TTC549 (cell line): ENCODE measurements around the gene HDAC10.

Source experiments
- FAIRE-seq: peaks from 2 replicates; lab custom pipeline; 2012; peaks lifted over from hg19 to GRCh38; lab: Jason Lieb, UNC

The HDAC10 gene

DNA sequence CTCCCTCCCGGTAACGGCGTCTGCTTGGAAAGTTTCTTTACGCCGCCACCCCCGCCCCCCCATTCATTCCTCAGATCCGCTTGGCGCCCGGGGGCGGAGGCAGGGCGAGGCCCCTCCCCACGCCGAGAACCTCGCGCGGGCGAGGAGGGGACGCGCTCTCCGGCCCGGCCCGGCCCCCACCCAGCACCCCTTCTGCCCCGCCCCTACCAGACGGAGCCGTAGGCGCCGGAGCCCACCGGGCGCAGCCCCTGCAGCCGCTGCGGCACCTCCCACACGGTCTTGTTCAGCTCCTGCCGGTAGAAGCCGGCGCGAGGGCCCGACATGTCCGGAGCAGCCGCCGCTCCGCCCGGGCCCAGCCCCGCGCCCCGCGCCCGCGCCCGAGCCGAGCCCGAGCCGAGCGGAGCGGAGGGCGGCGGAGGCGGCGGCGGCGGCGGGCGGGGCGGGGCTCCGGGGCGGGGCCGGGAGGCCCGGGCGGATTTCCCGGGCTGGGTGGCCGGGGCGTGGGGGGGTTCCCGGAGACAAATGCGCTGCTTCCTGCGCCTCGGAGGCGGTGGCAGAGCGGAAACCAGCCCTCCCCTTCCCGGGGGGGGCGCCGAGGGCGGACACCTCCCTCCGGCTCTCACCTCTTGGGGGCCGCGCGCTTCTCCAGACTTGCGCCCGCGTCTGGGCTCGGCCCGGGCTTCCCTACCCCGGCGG lies 19.1 kb upstream of the HDAC10 start, which contains the start of gene MAPK11:
MAPK11 (minus strand) TSS at position 411 of the 696 bp plus-strand sequence; CDS start at position 323, 88 bp downstream.
- FAIRE-seq = no peak

- no peak for FAIRE-seq
Observed at GRCh38 chr22:50269573-50269969, 18.5 kb upstream of the HDAC10 start.

DNA sequence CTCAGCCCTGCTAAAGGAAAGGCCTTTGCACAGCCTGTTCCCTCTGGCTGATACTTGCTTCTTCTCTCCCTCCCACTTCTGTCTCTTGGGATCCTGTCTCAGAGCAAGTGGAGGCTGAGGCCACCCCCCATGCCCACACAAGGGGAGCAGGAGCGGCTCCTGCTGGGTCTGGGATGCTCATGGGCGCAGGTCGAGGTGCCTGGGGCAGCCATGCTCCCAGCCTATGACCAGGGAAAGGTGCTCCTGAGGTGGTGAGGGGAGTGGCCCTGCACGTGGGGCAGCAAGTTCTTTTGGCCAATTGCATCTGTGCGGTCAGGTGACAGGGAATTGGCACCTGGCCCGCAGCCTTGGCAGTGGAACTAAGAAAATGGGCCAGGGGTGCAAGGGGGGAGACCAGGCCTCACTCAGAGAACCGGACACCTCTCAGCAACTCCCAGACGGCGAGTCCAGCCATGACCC lies 17.6 kb upstream of the HDAC10 start:
- FAIRE-seq = no peak

DNA sequence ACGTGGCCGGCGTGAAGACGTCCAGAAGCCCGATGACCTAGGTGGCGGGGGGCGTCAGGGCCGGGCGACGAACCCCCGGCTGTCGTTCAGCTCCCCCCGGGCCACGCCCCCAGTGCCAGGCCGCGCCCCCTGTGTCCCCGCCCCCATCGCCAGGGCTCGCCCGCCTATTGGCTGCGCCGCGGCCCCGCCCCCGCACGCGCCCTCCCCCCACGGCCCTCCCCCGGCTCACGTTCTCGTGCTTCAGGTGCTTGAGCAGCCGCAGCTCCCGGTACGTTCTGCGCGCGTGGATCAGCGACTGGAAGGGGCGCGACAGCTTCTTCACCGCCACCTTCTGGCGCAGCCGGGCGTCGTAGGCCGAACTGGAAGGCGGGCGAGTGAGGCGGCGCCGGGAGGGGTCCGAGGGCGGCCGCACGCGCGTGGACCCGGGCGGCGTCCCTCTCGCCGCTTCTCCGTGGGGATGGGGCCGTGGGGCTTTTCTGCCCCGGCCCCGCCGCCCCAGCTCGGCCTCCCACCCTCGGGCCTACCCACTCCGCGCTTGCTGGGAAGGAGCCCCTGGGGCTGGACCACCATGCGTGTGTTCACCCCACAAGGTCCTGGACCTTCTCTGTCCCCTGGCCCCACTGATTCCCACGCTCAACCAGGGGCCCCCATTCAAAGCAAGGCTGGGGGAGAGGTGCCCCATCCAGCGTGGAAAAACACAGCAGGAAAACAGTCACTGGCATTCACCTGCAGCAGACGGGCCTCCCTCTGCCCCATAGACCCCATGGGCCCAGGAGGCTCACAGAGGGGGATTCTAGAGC lies 16.7 kb upstream of the HDAC10 start:
- no peak for FAIRE-seq

DNA sequence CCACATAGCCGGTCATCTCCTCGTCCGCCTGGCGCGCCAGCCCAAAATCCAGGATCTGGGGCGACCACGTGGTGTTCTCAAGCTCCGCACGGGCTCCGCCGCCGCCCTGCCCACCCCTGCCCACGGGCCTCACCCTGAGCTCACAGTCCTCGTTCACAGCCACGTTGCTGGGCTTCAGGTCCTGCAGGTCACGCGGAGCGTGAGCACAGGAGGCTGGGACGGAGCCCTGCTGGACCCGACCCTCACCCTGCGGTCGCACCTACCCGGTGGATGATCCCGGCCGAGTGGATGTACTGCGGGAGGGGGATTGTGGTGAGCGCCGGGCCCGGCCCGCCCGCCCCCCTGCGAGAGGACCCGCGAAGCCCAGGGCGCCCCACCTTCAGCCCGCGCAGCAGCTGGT lies 15.9 kb upstream of the HDAC10 start:
- no peak for FAIRE-seq

GRCh38 chr22:50264946-50265669 lies 14.0 kb upstream of the HDAC10 start:
- FAIRE-seq = no peak

DNA sequence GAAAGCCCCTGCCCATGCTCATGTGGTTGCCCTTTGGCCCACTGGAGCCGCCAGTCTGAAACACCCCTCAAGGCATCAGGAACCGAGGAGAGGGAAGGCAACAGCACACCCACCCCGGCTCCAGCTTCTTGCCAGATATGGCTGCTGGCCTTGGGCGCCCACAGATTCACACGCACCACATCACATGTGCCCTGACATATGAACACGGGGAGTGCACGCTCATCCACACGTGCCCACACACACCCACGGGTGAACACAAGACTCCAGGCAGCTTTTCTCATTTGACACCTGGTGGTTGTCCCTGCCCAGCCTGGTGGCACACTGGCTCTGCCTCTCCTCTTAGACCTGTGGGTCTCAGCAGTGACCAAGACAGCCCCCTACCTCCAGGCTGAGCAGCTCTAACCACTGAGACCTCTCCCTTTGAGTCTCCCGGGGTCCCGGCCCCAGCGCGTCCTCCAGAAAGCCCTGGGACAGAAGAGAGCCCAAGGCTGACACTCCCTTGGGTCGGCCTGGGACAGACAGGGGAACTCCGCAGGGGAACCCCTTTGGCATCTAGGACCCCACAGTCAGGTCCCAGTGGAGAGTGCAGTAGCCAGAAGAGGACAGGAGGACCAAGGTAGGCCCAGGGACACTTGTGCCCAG lies 13.2 kb upstream of the HDAC10 start:
- FAIRE-seq = no peak

DNA sequence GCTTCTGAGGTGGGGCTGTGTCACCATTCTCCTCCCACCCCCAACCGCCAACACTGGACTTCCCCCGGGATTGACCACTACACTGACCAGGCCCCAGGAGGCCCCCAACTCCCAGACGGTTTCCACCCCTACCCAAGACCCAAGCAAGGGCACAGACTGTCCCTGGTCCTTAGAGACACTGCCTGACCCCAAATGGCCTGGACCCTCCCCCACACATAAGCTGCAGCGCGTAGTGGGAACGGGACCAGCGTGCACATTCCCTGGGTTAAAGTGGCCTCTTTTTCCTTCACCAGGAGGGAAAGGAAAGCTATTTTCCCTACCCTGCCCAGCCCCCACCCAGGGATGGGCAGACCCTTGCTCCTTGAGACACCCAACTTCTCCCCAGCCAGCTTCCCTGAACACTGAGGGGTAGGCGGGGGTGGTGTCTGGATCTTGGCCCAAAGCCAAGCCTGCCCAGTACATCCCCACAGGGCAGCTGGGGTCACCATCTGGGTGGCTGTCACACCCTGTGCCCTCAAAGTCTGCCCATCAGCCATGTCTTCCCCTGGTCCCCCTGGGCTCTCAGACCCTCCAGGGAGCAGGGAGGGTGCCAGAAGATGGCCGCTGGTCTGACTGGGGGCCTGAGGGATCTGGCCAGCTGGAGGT lies 12.0 kb upstream of the HDAC10 start:
- FAIRE-seq = no peak

DNA sequence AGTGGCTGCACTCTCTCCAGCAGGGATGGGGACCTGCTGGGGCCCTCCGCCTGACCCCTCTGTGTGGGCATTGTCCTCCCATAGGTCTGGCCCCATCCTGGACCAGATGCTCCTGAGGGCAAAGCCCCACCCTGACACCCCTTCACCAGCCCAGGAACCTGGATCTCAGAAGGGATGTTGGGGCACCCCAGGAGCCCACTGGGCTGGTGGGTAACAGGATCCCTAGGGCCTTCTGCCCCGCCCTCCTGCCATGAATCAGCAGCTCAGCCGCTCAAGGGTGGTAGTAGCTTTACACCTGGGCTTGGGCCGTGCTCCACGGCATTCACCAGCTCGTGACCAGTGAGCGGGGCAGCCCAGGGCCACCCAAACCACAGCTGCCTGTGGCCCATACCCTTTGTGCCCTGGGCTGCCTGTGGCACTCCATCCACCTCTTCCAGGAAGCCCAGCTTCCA lies 11.4 kb upstream of the HDAC10 start:
- FAIRE-seq = no peak

DNA sequence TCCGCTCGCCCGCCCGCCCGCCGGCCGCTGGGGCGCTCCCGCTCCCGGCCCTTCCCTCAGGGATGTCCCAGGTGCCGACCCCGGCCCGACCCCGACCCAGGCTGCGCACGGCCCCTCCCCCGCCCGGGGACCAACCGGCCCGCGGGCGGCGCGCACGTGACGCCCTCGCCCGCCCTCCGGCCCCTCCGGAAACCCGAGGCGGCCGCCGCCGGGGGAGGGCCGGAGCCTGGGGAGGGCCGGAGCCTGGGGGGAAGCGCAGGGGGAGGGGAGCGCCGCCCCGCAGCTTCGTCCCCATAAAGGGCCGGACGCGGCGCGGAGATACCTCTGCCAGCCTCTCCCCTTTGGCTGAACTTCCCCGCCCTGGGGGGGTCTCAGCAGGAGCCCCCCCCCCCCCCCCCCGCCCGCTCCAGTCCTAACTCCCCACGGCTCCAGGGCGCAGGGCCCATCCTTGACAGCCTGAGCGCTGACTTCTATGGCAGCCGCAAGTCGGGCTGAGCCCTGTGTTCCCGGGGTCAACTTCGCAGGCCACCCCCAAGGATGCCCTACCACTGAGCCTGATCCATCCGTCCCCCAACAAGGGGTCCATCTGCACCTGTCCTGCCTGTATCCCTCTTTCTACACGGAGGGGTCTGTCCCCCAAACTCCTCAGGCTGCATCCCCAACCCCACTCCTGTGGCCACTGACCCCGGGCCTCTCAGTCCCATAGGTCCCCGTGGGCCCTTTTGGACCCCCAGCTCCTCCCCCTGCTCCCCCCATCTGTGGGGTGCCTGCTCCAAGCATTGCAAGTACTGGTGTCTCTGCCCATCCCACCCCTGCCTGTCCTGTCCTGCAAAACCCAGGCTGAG lies 10.8 kb upstream of the HDAC10 start, which contains the start of gene MAPK12:
MAPK12 (minus strand) TSS at position 69 of the 845 bp plus-strand sequence. CDS start 174 bp downstream, outside the sequence.
- no peak for FAIRE-seq

DNA sequence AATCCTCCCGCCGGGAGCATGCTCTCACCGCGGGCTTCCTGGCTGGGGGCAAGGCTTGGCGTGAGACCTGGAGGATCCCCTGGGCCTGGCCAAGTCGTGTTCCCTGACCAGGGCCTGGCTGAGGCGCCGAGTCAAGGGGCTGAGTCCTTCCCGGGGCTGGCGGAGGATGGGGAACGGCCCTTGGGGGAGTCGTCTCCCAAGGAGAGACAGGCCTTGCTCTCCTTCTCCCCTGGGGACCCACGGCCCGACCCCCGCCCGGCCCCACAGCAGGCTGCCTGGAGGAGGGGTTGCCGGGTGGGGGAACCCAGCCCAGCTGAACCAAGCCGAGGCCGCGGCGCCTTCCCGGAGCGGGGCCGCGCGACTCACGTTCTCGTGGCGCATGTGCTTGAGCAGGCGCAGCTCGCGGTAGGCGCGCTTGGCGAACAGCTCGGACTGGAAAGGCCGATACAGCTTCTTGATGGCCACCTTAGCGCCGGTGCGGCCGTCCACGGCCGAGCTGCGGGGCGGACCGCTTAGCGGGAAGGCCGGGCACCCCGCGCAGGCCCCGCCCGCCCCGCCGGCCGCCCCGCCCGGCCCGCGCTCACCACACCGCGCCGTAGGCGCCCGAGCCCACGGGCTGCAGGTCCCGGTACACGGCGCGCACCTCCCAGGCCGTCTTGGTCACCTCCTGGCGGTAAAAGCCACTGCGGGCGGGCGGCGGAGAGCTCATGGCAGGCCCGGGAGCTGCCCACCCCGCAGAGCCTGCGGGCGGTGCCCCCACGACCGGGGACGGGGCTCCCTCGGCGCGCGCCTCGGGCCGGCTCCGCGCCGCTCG lies 9.9 kb upstream of the HDAC10 start:
- no peak for FAIRE-seq

DNA sequence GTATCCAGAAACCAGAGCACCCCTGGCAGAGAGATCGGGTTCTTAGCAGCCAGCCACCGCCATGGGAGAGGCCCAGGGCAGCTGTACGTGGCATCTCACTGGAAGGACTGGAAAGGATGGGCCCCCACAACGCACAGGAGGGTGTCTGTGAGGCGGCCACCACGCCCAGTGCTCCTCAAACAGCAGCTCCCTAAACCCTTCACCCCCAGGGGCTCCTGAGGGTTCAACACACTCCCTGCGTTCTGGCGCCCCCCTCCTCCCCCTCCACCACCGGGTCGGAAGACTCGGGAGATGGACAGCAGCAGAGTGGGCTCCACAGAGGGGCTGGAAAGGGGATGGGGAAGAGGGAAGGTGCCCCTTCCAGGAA lies 9.4 kb upstream of the HDAC10 start:
- no peak for FAIRE-seq

GRCh38 chr22:50259302-50259701 lies 8.2 kb upstream of the HDAC10 start:
- no peak for FAIRE-seq

- FAIRE-seq = no peak
Observed at GRCh38 chr22:50258361-50259292, 7.6 kb upstream of the HDAC10 start.

- FAIRE-seq = no peak
Observed at GRCh38 chr22:50257451-50258360, 6.6 kb upstream of the HDAC10 start.

DNA sequence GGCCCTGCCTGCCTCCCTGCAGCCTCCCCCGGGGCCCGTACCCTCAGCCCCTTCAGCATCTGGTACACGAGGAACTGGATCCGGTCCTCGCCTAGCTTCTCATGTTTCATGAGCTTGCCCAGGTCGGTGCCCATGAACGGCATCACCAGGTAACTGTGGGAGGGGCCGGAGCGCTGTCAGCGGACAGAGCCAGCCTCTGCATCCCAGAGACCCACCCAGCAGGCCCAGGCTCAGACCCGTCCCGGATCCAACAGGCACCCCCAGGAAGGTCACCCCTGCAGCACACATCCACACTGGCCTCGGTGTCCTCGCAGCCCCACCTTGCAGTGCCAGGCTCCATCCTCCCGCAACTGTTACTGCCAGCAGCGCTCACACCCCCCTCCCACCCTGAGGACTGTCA lies 6.0 kb upstream of the HDAC10 start:
- FAIRE-seq = no peak

DNA sequence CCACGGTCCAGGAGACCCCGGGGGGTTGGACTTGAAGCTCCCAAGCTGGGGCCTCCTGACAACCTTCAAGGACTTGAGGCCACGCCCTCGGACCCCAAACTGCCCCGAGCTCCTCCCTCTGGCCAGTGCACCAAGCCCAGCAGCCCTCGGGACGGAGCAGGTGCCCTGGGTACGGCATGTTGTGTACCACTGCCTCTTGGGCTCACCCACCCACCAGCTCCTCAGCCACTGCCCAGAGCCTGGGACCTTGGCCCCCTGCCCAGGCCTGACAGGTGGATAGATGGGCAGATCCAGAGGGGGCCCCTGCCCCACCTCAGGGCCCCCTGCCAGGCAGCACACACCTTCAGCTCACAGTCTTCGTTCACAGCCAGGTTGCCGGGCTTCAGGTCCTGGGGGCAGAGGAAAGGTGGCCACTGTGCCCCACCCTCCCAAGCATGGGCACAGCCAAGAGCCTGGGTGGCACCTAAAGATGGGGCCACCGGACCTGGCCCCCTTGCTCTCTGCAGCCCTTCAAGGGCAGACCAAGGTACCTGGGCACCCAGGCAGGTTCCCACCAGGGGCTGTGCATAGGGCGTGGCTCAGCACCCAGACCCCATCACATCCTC lies 5.3 kb upstream of the HDAC10 start:
- no peak for FAIRE-seq
